Femur (tissue), 1 donor: ENCODE results near the gene THAP12.
"Not testable (repeated sequence)": the region's sequence is repeated elsewhere in the genome, so short reads cannot be mapped to it uniquely, and the experiment has no call there.

Experiments
- DNase-seq: peaks from one replicate; pipeline ENCODE4 v3.0.0-alpha.2; 2017

The THAP12 gene, protein sequence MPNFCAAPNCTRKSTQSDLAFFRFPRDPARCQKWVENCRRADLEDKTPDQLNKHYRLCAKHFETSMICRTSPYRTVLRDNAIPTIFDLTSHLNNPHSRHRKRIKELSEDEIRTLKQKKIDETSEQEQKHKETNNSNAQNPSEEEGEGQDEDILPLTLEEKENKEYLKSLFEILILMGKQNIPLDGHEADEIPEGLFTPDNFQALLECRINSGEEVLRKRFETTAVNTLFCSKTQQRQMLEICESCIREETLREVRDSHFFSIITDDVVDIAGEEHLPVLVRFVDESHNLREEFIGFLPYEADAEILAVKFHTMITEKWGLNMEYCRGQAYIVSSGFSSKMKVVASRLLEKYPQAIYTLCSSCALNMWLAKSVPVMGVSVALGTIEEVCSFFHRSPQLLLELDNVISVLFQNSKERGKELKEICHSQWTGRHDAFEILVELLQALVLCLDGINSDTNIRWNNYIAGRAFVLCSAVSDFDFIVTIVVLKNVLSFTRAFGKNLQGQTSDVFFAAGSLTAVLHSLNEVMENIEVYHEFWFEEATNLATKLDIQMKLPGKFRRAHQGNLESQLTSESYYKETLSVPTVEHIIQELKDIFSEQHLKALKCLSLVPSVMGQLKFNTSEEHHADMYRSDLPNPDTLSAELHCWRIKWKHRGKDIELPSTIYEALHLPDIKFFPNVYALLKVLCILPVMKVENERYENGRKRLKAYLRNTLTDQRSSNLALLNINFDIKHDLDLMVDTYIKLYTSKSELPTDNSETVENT

DNA sequence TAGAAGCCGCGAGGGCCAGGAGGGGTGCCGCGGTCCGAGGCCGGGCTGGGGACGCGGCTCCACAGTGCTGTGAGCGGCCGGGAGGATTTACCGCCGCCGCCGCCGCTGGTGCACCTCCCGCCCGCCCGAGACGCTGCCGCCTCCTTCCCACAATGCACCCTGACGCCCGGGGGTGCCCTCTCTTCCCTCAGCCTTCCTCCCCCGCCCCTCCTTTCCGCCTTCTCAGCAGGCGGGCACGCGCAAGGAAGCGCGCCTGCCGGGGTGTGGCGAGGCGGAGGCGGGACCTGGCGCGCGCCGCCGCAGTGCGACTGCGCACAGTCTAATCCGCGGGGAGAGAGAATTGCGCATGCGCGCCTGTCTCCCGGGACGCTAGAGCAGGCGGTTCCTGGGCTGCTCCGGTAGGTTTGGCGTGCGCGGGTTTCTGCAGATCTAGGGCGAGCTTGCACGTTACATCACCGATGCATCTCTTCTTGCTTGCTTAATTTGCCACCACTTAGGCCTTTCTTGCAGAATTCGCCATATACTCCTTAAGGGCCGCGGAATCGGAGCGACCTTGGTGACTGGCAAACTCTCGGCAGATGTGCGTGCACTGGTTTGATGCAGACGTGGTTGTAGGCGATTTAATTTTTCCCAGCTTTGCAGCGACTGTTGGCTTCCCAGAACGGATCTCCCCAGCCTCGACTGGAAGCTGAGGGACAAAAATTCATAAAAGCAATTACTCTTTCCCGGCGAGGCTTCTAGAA lies at the start of gene THAP12, which contains the start of gene GVQW3:
TSS of gene THAP12 (minus strand) at position 156 of the 743 bp plus-strand sequence. CDS start 296 bp downstream, outside the sequence.
TSS of gene GVQW3 (plus strand) at position 347 of the 743 bp plus-strand sequence. CDS start 506 bp downstream, outside the sequence.
- DNase-seq, result peak; percentile 99

DNA sequence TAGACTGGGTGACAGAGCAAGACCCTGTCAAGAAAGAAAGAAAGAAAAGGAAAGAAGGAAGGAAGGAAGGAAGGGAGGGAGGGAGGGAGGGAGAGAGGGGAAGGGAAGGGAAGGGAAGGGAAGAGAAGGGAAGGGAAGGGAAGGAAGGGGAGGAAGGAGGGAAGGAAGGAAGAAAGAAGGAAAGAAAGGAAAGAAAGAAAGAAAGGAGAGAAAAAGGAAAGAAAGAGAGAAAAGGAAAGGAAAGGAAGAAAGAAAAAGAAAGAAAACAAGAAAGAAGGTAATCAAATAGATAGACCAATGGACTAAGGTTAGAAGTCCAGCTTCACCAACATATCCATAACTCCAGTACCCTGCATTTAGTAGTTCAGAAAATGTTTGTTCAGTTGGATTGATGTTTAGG lies 45.7 kb upstream of the THAP12 start:
- DNase-seq, result no peak

DNA sequence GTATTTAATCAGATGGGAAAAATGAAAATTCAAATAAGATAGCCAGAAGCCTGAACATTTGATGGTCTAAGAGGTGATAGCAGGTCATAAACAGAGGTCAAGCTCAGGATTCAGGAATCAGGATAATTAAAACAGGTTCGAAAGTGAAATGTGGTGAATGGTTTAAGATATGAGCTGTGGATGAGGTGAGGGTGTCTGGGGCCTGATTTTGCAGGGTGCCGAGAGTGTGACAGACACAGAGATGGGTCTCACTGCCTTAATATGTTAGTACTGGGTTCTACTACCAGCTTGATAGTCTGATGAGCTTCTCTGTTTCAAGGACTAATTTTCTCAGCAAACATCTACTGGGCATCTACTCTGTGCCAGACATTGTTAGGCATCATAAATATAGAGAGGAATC lies 44.0 kb upstream of the THAP12 start:
- no peak for DNase-seq

DNA sequence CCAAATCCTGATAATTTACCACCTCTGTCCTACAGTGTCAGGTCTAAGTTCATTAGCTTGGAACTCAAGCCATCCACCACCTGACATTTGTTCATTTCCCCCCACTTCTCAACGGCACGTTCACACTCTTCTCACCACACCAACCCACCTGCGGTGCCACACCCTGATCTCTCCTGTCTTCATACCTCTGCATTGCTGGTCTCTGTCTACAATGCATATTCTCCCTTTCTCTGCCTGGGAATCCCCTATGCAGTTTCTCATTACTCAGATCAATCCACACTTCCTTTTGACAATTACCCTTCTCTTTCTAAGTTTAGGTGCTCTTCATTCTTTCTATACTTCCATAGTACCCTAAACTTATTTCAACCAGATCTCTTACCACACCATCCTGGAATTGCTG lies 43.4 kb upstream of the THAP12 start:
- DNase-seq, result no peak

DNA sequence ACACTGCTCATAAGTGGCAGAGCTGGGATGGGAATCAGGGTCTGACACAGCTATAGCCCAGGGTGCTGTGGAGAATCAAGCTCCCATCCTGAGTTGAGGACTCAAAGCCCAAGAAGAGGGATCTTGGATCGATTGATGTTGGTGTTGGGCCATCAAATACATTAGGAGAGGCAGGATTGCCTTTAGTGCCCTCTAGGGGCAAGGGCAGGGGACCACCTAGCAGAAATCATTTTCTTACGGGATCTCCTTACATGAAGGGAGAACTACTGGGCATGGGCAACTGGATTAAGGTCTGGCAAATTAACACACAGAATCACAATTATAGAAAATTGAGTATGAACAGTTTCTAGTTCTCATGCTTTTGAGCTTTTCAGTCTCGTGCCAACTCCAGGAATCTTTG lies 39.0 kb upstream of the THAP12 start:
- no peak for DNase-seq

DNA sequence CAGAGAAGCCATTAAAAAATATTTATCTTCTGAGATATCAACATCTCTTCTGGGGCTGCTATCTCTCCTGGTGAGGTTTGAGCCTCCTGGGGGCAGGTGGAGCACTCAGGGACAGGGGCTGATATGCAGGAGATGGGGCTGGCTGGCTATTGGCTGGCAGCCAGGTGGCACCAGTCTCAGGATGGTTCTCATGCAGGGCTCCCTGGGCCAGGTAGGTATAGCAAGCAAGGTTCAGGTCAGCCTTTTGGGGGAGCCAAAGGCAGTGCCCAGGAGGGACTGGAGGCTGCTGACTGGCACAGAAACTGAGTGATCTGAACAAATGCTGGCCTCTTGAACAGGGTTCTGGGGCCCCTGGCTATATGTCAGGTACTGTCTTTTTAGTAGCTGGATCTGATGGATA lies 34.1 kb upstream of the THAP12 start:
- no peak for DNase-seq

DNA sequence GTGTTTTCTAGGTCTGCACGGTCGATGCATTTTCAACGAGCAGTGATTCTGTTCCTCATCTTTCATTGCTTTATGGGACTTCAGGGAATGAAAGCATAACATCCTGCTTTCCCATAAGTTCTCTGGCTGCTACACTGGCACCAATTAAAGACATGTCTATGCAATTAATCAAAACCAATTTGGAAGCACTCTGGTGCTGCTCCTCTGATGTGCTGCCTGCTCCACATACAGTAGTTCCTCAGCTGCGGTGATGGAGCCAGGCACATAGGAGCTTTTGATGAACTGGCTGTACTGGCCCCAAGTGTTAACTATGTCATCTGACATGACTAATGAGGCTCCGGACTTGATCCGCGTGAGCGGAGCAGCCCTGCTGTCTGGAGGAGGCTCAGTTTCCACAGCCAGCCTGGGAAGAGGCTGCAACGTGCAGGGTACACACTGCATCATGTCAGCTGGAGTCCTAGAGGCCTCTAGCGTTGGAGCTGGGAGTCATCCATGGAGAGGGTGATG lies 30.0 kb upstream of the THAP12 start:
- peak; percentile 74 for DNase-seq

DNA sequence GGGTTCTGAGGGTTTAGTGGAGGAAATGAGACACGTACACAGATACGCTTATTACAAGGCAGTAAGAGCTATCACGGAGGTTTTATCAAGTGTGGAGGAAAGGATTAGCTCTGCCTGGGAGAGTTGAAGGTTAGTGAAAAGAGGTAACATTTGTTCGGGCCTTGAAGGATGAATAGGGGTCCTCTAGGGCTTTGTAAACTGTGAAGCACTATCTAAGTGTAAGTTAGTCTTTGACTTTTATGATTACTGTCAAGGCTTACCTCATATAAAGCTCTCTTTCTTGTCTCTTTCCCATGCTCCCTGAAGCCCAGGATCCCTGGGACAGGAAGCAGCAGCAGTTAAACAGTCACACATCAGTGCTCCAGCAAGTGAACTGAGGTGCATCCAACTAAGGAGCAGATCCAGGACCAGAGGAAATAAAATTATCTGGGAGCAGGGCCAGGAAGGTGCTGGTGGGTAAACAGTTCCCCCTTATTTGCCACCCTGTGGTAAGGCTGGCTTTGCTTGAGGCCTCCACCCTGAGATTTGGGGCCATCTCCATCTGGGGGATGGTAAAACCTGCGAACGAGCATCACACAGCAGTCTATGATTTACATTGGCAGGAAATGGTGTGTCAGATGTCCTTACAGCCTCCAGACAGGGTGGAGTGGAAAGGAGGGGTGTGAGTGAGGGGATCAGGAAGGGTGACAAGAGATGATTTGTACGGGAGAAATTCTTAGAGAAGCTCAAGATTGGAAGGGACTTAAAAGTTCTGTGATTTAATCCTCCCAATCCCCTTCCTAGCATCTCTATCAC lies 27.4 kb upstream of the THAP12 start:
- peak; percentile 31 for DNase-seq

DNA sequence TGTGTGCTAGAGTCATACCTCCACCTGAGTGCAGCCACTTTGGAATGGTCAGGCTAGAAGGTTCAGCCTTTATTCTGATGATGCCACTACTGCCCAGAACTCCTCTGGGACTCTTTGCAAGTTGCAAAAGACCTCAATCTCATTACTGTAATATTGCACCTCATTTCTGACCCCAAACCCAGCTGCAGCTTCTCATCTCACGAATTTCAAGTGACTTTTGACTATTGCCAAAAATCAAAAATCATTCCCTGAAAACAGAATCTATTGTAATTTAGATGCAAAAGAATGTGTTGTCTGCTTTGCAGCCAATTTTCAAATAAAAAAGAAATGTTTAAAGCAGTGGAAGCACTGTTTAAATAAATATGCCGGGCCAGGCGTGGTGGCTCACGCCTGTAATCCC lies 25.4 kb upstream of the THAP12 start:
- DNase-seq, result no peak

DNA sequence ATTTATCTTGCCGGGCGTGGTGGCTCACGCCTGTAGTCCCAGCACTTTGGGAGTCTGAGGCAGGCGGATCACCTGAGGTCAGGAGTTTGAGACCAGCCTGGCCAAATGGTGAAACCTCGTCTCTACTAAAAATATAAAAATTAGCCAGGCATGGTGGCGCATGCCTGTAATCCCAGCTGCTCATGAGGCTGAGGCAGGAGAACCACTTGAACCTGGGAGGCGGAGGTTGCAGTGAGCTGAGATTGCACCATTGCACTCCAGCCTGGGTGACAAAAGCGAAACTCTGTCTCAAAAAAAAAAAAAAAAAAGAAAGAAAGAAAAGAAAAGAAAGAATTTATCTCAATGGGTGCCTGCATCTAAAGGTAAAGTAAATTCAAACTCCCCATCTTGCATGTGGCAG lies 20.6 kb upstream of the THAP12 start:
- not testable (repeated sequence) for DNase-seq

DNA sequence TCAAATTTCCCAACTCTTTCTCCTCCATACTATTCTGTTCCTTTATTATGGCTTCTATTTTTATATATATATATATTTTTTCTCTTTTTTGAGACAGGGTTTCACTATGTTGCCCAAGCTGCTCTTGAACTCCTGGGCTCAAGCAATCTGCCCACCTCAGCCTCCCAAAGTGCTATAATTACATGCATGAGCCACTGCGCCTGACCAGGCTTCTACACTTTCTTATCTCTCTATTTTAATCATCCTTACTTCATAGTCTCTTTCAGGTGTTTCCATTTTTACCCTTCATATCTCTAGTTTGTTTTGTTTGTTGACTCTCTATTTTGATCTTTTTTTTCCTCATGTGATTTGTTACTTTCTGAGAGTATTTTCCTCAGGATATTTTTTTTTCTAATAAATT lies 20.0 kb upstream of the THAP12 start:
- DNase-seq, result no peak

DNA sequence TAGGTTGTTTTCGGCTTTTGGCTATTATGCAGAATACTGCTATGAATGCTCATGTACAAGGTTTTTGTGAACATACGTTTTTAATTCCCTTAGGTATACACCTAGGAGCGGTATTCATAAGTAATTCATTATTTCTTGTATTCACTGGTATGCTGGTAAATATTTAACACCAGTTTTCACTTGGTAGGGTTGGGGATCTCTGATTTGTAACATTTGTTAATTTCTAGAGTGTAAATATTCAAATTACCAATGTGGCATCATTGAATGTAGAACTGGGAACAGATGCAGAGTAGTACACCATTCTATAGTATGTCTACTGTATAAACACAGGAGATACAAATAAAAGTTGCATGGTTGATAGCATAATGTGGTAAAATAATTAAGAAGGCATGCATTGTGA lies 16.5 kb upstream of the THAP12 start:
- DNase-seq, result no peak

DNA sequence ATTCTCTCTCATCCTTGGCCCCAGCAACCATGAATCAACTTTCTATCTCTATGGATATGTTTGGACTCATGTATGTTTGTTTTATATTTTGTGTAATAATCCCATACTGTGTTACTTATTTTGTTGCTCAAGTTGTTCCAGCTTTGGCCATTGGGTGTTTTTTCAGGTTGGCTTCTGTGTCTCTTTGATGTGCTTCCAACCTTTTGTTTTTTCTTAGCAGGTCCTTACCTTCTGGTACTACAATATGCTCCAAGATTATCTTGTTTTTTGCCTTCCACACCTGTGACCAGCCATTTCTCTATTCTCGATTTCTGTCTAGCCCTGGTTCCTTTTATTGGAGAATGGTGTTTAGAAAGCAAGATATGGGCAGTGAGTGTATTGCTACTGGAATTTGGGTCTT lies 14.4 kb upstream of the THAP12 start:
- DNase-seq, result no peak

DNA sequence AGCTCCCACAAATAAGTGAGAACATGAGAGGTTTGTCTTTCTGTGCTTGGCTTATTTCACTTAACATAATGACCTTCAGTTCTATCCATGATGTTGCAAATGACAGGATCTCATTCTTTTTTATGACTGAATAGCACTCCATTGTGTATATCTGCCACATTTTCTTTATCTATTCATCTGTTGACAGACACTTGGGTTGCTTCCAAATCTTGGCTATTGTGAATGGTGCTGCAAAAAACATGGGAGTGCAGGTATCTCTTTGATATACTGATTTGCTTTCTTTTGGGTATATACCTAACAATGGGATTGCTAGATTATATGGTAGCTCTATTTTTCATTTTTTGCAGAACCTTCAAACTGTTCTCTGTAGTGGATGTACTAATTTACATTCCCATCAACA lies 13.5 kb upstream of the THAP12 start:
- no peak for DNase-seq

DNA sequence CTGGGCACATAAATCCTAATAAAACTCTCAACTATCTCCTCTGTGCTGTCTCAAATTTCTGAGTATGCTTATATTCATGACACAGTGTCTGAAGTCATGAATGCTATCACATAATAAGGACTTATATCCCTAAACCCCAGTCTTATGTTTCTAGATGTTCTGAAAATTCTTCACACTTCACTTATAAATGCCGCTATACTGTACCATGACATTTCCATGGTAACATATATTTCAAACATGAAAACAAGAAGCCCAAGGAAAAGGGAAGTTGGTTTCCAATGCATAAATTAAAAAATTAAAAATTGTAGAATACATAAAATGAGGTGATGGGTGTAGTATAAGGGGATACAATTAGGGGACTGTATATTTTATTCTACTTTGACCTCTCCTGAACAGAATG lies 11.9 kb upstream of the THAP12 start:
- DNase-seq, result no peak

DNA sequence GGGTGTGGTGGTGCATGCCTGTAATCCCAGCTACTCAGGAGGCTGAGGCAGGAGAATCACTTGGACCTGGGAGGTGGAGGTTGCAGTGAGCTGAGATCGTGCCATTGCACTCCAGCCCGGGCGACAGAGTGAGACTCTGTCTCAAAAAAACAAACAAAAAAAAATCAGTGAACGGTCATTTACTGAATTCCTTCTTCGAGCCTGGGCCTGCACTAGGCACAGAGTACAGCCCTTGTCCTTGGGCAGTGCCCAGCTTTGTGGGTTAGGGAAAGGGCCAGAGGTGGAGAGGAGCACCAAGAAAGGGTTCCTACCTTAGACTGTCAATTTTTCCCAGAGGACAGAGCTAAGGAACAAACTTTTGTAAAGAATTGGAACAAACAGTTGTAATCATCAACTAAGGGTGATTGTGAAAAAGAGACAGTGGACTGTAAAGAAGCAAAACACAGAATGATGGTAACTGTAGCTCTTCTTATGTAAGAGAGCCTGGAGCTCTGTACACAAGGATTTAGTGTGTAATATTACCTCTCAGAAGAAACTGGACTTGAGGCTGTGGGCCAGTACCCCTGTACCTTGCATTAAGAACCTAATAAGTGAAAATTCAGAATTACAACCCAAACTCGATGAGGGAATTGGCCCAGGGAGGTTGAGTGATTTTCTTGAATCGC lies 11.0 kb upstream of the THAP12 start:
- no peak for DNase-seq

DNA sequence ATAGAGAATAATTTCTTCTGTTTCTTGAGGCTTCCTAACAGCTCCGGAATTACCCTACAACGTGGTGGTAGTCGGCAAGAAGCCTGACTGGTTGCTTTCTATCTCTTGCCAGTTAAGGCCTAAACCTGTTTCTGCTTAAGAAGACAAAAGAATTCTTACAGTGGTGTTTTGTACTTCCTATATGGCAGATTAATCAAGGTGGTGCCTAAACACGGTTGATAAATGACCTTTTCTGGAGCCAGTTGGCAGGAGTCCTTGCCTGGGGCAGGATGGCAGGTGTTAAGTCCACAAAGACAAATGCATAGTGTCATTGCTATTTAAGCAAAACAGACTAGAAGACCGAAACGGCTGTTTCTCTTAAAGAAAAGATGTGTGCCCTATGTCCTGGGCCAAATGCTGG lies 10.1 kb upstream of the THAP12 start:
- DNase-seq, result no peak

DNA sequence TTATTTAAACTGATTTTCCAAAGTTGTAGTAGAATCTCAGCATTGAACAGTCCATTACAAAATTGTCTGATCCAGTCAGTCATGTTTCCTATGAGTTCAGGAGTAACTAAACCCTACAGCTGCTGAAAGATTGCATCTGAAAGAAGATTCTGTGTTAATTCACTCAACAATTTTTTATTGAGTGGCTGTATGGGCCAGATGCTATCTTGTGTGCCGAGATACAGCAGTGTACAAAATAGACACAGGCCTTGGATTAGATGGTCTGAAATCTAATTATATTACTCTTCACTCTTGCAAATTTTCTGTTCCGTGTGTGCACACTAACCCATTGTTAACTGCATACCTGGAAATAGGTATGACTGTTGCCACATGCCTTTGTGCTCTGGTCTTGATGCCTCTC lies 7.5 kb upstream of the THAP12 start:
- no peak for DNase-seq

DNA sequence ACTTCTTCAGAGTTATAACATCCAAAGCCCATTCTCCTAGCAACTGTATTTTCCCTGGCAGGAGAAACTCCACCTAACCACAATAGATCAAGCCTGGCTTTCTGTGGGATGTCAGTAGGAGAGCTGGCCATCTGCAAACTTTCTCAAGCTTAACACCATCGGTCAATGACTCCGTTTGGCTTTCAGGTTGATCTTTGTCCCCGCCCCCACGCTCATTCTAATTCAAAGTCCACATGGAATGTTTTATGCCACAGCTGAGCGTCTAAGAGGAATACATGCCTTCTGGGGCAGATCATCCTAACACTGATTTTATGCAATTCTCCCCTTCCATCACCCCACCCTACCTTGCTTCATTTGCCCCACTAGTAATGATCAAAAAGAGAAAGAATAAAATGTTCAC lies 5.0 kb upstream of the THAP12 start:
- DNase-seq, result no peak

DNA sequence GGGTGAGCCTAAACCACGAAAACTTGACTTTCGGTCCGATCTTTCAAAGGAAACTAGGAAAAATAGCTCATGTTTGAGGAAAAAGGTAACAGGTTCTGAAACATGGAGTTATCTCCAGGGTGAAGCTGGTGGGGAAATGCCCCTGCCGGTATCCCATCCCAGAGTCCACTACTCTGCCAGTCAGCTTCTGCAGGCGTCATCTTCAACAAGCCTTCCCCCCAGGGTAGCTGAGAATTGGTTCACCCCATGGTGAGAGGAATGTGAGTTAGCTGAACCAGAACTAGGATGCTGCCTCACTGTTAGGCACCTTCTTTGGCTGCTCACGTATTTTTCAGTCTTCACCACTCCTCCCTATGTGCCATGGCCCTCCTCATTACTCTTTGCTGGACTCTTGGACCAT lies 1.3 kb upstream of the THAP12 start:
- no peak for DNase-seq

DNA sequence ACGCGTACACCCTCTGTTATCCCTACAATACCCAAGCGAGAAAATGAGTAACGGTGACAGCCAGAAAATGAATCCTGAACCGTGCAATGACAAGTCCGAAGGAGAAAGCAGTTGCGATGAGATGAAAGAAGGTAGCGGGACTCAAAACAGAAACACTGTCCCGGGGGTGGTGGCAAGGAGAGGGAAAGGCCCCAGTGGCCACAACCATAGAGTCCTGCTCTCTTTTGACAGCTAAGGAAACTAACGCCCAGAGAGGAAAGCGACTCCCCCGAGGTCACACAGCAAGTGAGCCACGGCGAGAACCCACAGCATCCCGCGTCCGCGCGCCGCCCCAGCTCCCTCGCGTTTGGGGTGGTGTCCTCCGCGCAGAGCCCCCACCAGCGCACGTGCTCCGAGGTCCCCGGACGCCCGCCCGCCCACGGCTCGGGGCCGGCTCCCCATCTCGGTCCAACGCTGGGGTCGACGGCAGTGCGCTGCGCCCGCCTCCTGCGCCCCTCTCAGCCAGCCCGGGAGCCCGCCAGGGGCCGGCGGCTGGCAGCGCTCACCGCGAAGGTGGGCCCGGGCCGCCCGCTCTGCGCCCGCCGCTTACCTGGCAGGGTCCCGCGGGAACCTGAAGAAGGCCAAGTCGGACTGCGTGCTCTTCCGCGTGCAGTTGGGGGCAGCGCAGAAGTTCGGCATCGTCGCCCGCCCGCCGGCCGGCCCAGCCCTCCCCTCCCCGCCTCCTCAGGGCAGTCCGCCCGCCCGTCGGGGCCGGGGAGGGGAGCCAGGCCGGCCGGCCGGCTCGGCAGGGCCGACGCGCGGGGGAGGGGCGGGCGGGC lies 564 bp downstream of the THAP12 start:
- peak; percentile 45 for DNase-seq
